ENCODE results near the gene C22orf42.
"Not testable (repeated sequence)": the region's sequence is repeated elsewhere in the genome, so short reads cannot be mapped to it uniquely, and the experiment has no call there.

C22orf42 gene, protein sequence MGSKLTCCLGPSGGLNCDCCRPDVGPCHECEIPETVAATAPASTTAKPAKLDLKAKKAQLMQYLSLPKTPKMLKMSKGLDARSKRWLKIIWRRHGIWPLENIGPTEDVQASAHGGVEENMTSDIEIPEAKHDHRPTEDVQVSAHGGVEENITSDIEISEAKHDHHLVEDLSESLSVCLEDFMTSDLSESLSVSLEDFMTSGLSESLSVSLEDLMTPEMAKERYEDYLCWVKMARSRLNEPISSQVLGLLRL

DNA sequence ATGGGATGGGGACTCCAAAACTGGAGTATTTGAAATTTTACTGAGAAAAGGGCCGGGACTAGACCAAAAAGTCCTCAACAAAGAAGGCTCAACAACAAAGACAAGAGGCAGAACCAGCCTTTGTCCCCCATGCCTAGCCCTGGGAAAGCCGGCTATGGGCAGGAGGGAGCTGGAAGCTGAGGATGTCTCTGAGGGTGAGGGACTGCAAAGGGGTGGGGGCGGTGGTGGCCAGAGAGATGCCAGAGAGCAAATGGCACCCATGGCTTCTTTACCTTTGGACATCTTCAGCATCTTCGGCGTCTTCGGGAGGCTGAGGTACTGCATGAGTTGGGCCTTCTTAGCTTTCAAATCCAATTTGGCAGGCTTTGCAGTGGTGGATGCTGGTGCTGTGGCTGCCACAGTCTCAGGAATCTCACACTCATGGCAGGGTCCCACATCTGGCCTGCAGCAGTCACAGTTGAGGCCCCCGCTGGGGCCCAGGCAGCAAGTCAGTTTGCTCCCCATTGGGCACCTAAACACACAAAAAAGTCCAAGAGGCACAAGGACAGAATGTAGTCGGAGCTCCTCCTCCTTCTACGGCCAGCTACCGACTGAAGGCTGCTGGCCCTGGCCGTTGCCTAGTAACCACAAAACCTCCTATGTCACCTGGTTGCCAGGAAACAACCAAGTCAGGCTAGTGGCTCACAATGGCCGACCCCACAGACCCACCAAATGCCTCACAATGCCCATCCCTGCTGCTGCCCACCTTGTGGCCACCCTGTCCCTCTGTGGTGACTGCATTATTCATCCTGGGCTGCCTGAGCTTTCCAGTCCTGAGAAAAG is at the start of gene C22orf42:
TSS of gene C22orf42 (minus strand) at position 592 of the 822 bp plus-strand sequence. CDS start at position 504, 88 bp downstream.
- FAIRE-seq: no peak
- no peak for DNase-seq (ENCODE audit: extremely low spot score, insufficient read length, low read depth)

DNA sequence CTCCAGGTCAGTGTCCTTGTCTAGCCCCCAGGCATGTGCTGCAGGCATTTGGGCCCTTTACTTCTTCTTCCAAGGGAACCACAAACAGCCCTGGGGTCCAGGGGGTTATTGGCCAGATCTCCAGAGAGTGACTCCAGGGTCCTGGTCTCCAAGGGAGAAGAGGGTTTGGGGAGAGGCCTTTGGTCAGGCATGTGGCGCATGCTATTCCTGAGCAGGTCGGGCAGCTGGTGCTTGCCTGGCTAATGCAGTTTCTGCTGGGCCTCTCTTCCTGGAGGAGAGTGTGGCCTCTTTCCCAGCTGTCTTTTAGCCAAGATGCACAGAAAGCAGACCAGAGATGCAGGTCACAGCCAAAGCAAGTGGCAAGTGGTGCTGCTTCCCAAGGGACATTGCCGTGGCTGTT is 49.6 kb upstream of the C22orf42 start:
- no peak for FAIRE-seq

DNA sequence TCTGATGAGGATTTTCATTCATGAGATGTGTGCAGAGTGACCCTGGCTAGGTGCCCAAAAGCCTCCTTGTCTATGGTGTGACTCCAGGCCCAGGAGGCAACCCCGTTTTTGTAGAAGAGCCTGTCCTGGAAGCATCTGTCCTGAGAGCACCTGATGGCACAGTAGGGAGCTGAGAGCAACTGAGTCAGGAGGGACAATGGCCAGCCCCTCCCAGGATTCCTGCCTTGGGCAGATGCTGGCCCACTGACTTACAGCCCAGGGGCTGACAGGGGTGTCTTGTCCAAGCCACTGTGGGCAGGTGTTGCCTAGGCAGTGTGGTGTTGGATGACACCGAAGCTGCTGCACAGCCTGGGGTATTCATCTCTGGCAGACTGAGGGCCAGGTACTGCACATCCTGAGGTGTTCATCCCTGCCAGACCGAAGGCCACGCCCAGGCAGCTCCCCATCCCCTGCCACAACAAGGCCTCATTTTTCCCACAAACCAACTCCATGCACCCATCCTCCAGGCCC is 48.9 kb upstream of the C22orf42 start:
- FAIRE-seq: no peak
- no peak for DNase-seq (ENCODE audit: extremely low spot score, insufficient read length, low read depth)

More for the DNA sequence above, 49.6 kb upstream of the C22orf42 start:
- no peak for DNase-seq (ENCODE audit: extremely low spot score, insufficient read length, low read depth)

DNA sequence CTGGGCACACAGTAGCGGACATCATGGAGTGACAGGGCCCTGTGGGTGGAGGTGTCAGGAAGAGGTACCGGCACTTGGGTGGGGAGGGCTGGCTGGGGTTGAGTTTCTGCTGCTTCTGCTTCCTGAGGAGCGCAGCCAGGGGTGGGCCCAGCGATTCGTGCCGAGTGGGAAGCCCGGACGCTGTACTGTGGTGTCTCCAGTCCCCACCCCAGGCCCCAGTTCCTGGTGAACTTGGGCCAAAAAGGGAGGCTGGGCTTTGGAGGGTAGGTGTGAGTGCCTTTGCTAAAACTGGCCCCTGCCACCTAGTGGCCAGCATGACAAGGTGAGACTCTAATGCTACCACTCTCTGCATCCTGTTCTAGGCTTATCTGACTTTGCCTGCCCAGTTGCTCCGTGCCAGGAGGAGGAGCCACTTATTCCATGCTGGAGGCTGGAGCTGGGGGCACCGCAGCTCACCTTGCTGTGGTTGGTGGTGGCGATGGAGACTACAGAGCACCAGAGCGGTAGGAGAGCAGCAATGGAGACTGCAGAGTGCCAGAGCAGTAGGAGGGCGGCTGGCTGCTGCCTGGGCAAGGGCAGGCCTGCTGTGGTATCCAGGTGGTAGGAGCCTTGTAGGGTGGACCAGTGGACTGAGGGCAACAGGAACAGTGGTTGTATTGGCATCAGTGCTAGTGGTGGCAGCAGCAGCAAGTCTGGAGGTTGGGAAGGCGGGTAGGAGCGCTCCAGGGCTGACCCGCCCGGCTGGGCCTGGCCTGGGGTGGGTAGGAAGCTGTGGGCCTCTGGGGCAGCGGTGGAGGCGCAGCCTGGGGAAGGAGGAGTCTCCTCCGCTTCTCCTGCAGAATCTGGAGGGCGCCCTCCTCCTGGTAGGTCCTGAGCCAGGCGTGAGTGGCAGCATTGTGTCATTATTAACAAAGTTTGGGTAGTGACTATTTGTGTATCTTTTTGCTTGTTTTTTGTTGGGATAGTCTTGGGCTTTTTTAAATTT is 48.0 kb upstream of the C22orf42 start:
- DNase-seq (ENCODE audit: extremely low spot score, insufficient read length, low read depth) (no peak), FAIRE-seq (peak; percentile 67)

DNA sequence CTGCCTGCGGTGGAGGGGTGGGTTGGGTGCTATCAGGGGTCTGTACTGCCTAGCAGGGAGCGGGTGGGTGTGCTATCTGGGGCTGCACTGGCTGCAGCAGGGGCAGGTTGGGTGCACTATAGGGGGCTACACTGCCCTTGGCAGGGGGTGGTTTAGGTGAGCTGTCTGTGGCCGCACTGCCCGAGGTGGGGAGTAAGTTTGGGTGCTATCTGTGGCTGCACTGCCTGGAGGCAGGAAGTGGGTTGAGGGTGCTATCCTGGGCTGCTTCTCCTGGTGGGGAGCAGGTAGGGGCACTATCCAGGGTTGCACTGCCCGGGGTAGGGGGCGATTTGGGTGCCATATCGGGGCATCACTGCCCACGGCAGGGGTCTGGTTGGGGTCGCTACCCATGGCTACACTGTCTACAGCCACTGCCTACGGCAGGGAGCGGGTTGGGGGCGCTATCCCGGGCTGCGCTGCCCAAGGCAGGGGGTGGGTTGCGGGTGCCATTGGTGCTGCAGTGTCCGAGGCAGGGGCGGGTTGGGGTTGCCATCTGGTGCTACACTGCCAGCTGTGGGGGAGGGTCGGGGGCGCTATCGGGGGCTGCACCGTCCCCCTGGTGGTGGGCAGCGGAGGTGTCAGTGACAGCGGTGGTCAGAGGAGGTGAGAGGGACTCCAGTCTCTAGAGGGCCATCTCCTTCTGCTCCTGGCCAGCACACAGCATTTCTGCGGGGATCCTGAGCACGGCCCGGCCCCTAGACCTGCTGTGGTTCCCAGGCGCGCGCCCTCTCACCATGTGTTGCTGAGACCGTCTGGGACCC is 47.1 kb upstream of the C22orf42 start:
- no peak for FAIRE-seq
- DNase-seq (ENCODE audit: extremely low spot score, insufficient read length, low read depth): no peak

DNA sequence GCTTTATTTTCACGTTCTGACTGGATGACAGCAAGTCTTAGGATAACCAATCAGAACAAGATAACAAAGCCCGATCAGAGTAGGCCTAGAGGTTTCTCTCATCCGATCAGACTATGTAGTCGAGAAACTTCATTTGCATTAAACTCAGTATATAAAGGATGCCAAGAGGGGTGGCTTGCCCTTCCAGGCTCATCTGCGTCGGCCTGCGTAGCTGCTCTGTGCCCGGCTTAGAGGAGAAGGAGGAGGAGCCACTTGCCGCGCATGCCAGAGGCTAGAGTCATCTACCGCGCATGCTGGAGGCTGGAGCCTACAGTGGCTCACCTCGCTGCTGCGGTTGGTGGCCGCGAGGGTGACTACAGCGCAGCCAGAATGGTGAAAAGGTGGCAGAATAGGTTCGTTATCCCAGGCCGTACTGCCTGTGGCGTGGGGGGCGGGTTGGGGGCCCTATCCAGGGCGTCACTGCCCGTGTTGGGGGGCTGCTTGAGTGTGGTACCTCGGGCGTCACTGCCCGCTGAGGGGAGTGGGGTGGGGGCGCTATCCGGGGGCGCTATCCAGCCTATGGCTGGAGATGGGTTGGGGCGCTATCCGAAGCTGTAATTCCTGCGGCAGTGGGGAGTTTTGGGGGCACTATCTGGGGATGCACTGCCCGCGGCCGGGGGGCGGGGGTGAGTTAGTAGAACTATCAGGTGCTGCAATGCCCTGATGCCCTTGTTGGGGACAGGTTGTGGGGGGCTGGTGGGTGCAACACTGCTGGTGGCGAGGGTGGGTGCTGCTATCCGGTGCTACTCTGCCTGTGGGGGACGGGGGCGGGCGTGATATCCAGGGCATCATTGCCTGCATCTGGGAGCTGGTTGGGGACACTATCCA is 46.0 kb upstream of the C22orf42 start, which contains the start of gene RFPL2:
TSS of gene RFPL2 (minus strand) at position 218 of the 867 bp plus-strand sequence. CDS start 2,622 bp downstream, outside the sequence.
- FAIRE-seq (no peak), DNase-seq (ENCODE audit: extremely low spot score, insufficient read length, low read depth) (no peak)

DNA sequence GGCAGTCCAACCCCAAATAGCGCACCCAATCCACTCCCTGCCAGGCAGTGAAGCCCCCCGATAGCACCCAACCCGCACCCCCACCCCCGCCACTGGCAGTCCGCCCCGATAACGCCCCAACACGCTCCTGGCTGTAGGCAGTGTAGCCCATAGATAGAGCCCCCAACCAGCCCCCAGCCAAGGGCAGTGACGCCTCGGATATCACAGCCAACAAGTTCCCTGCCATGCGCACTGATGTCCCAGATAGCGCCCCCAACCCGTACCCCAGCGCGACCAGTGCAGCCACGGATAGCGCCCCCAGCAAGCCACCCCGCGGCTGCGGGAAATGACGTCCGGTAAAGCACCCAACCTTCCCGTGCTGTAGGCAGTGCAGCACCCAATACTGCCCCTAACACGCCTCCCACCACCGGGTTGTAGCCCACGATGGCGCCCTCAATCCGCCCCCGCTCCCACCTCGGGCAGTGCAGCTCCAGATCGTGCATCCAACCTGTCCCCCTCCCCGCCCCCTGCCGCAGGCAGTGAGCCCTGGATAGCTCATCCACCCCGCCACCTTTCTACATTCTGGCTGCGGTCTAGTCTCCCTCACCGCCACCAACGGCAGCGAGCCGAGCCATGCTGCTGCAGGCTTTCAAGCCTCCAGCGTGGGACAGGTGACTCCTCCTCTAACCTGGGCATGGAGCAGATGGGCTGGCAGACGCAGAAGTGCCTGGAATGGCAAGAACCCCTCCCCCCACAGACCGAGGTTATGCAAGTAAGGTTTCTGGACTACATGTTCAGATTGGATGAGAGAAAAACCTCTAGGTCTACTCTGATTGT is 45.1 kb upstream of the C22orf42 start:
- DNase-seq (ENCODE audit: extremely low spot score, insufficient read length, low read depth): no peak
- FAIRE-seq: no peak

DNA sequence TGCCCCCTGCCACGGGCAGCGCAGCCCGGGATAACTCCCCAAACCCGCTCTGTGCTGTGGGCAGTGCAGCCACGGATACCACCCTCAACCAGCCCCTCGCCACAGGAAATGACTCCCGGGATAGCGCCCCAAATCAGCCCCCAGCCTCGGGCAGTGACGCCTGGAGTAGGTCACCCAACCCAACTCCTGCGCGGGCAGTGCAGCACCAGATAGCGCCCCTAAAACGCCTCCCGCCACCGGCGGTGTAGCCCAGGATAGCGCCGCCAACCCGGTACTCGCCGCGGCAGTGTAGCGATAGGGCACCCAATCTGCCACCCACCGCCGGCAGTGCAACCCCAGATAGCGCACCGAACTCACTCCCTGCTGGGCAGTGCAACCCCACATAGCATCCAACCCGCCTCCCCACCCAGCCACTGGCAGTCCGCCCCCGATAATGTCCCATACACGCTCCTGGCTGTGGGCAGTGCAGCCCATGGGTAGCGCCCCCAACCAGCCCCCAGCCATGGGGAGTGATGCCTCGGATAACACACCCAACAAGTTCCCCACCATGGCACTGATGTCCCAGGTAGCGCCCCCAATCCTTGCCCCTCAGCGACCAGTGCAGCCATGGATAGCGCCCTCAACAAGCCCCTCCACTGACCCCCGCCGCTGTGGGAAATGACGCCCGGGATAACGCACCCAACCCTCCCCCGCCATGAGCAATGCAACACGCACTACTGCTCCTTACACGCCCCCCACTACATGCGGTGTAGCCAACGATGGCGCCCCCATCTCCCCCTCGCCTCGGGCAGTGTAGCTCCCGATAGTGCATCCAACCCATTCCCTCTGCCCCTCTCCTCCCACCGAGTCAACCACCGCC is 44.3 kb upstream of the C22orf42 start:
- no peak for FAIRE-seq
- no peak for DNase-seq (ENCODE audit: extremely low spot score, insufficient read length, low read depth)

DNA sequence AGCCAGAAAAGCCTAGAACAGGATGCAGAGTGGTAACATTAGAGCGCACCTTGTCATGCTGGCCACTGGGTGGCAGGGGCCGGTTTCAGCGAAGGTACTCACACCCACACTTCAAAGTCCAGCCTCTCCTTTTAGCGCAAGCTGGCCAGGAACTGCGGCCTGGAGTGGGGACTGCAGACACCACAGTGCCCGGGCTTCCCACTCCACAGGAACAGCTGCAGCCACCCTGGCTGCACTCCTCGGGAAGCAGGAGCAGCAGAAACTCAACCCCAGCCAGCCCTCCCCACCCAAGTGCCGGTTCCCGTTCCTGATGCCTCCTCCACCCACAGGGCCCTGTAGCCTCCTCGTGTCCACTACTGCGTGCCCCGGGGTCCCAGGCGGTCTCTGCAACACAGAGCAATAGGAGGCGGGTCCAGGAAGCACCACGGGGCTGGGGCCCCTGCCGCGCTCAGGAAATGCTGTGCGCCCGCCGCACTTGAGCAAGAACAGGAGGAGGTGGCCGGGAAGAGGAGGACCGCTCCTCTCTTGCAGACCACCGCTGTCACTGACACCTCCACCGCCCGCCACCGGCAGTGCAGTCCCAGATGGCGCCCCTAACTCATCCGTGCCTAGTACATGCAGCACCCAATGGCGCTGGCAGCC is 43.6 kb upstream of the C22orf42 start:
- FAIRE-seq: no peak
- no peak for DNase-seq (ENCODE audit: extremely low spot score, insufficient read length, low read depth)

DNA sequence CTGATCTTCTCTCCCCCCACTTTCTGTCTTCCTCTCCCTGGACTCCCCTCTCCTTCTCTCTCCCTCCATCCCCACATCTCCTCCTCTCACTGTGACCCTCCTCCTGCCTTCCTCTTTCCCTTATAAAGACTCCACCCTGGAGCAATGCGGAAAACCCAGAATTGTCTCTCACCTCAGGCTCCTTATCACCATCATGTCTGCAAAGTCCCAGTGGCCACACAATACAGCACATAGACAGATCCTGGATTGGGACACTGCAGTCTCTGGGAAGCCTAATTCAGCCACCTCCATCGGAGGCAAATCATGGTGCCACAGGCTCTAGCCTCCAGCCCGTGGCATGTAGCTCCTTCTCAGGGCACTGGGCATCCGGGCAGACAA is 43.0 kb upstream of the C22orf42 start:
- no peak for DNase-seq (ENCODE audit: extremely low spot score, insufficient read length, low read depth)
- FAIRE-seq: no peak

DNA sequence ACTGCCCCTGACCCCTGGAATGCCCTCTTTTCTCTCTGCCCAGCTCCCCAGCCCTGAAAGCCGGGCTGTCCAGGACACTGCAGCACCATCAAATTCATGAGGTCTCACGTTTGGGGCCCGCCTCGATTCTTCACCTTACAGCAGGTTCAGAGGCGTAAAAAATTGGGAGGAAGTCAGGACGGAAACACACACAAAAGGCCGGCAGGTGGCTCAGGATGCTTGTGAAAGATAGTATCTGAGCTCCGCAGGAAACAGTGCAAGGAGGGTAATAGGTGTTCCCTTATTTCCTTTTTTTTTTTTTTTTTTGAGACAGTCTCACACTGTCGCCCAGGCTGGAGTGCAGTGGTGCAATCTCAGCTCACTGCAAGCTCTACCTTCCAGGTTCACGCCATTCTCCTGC is 41.6 kb upstream of the C22orf42 start:
- FAIRE-seq (no peak), DNase-seq (ENCODE audit: extremely low spot score, insufficient read length, low read depth) (no peak)

DNA sequence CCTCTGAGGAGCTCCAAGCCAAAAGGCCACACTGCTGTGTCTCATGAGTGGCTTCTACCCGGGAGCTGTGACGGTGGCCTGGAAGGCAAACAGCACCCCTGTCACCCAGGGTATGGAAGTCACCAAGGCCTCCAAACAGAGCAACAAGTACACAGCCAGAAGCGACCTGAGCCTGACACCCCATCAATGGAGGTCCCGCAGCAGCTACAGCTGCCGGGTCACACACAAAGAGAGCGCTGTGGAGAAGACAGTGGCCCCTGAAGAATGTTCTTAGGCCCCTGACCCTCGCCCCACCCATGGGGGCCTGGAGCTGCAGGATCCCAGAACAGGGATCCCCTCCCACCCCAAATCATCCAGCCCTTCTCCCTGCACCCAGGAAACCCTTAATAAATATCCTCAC is 40.9 kb upstream of the C22orf42 start:
- FAIRE-seq (no peak), DNase-seq (ENCODE audit: extremely low spot score, insufficient read length, low read depth) (no peak)

DNA sequence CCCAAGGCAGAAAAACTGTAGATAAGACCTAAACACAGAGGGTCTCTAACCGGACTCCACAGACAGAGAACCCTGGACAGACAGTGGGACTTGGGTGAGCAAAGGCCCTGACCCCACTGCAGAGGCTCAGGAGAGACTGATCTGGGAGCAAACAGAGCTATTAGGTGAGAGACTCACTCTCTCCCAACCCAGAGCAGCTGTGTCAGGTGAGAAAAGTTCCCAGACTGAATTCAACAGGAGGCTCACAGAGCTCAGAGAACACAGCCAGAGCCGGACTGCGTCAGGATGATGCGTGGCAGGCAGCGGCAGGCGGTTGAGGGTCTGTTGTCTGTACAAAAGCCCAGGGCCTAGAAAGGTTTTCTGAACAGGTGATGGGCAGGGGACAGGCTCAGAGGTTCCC is 40.2 kb upstream of the C22orf42 start:
- DNase-seq (ENCODE audit: extremely low spot score, insufficient read length, low read depth) (no peak), FAIRE-seq (no peak)

DNA sequence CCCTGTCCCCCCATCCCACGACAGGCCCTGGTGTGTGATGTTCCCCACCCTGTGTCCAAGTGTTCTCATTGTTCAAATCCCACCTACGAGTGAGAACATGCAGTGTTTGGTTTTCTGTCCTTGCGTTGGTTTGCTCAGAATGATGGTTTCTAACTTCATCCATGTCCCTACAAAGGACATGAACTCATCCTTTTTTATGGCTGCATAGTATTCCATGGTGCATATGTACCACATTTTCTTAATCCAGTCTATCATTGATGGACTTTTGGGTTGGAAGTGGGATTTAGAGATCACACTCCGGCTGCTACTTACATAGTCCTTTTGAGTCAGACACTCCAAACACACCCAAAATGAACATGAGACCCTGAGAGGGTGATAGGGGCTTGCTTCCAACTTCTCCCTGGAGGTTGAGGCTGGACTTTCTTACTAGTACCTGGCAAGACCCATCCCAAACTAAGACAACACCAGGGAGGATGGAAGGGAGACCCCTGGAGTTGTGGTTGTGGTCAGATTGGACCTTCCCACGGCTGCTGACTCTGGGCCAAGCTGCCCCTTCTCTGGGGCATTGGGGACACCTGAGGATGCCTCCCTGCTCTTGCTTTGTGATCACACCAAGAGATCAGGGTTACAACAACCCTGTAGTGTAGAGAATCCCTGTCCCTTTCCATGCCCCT is 38.6 kb upstream of the C22orf42 start:
- DNase-seq (ENCODE audit: extremely low spot score, insufficient read length, low read depth); FAIRE-seq: not testable (repeated sequence)

DNA sequence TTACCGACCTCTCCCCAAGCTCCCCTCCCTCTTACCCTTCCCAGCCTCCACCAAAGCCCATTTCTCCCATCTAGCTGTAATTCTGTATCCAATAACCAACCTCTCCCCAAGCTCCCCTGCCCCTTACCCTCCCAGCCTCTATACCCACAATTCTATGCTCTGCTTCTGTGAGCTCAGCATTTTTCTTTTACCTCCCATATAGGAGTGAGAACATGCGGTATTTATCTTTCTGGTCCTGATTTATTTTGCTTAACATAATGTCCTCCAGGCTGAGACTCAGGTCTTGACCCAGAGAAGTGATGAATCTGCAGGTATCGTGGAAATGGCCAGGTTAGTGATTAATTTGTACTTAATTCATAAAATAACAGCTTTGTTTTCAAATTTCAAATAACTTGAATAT is 36.8 kb upstream of the C22orf42 start:
- not testable (repeated sequence) for DNase-seq (ENCODE audit: extremely low spot score, insufficient read length, low read depth); FAIRE-seq

DNA sequence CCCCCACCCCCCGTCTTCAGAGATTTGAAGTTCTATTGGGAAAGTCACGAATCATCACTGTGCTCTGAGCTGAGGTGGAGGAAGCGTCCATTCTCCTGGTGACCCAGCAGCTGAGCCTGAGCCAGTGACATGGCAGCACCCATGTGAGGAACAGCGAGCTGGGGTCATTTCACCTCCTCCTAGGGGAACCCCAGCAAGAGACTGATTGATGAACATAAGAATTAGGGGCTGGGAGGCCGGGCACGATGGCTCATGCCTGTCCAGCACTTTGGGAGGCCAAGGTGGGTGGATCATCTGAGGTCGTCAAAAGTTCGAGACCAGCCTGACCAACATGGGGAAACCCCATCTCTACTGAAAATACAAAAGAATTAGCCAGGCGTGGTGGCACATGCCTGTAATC is 34.2 kb upstream of the C22orf42 start:
- not testable (repeated sequence) for FAIRE-seq; DNase-seq (ENCODE audit: extremely low spot score, insufficient read length, low read depth)
